Neutrophil (primary cell): ENCODE data around the gene KCNQ2.

Experiments used
- H3K27ac ChIP-seq: fragments of 200-600 bp; sonication (generic); 2 replicates; pipeline ENCODE4 v1.5.1; 2016; ENCODE audit warnings: mild to moderate bottlenecking, moderate library complexity
- H3K27me3 ChIP-seq: fragments of 200-600 bp; sonication (generic); 2 replicates; pipeline ENCODE4 v1.6.0; 2016; ENCODE audit warnings: mild to moderate bottlenecking
- H3K36me3 ChIP-seq: fragments of 200-600 bp; sonication (generic); 2 replicates; pipeline ENCODE4 v1.5.1; 2017
- H3K4me1 ChIP-seq, 2 experiments: fragments of 200-600 bp in 1 of 2; sonication (generic) in 1 of 2; 1 replicate in 1 of 2; 2 replicates in 1 of 2; pipeline versions ENCODE4 v1.5.1 to v1.6.1; 2013 to 2016; ENCODE audit warnings: low read depth in 1 of 2, low read length in 1 of 2, mild to moderate bottlenecking in 1 of 2, moderate library complexity in 1 of 2; ENCODE audit not compliant: control insufficient read depth in 1 of 2, insufficient read depth in 1 of 2
- H3K4me3 ChIP-seq, 2 experiments: fragments of 200-600 bp in 1 of 2; sonication (generic) in 1 of 2; 1 replicate in 1 of 2; 2 replicates in 1 of 2; pipeline ENCODE4 v1.5.1; 2013 to 2016; ENCODE audit warnings: low read depth in 1 of 2, low read length in 1 of 2, mild to moderate bottlenecking in 1 of 2, moderate library complexity in 1 of 2
- H3K9me3 ChIP-seq: fragments of 200-600 bp; sonication (generic); 2 replicates; pipeline ENCODE4 v1.5.1; 2016
- CTCF ChIP-seq: fragments of 200-600 bp; sonication (generic); IDR thresholded peaks from 2 replicates; pipeline ENCODE4 v1.5.1; 2016; ENCODE audit warnings: antibody characterized with exemption

KCNQ2 gene

GRCh38 chr20:63461104-63461763 is 11.2 kb downstream of the KCNQ2 start:
- H3K27me3 ChIP-seq: peaks cover 54% of the 10 kb centered on the region
- TF ChIP-seq CTCF: no peak
- H3K36me3 ChIP-seq: no peaks in the 10 kb centered on the region
- no peak overlapping the region for H3K4me3 ChIP-seq
- no peak overlapping the region for H3K27ac ChIP-seq
- H3K9me3 ChIP-seq: no peaks in the 10 kb centered on the region
- H3K4me1 ChIP-seq: no peaks in the 10 kb centered on the region

GRCh38 chr20:63459070-63459380 is 13.4 kb downstream of the KCNQ2 start:
- peaks cover 68% of the 10 kb centered on the region for H3K27me3 ChIP-seq
- H3K9me3 ChIP-seq: no peaks in the 10 kb centered on the region
- no peaks in the 10 kb centered on the region for H3K36me3 ChIP-seq
- H3K4me3 ChIP-seq: no peak overlapping the region
- no peaks in the 10 kb centered on the region for H3K4me1 ChIP-seq
- no peak overlapping the region for H3K27ac ChIP-seq
- TF ChIP-seq CTCF: no peak

GRCh38 chr20:63458170-63459069 is 14.0 kb downstream of the KCNQ2 start:
- H3K9me3 ChIP-seq: no peaks in the 10 kb centered on the region
- peaks cover 68% of the 10 kb centered on the region for H3K27me3 ChIP-seq
- no peak overlapping the region for H3K27ac ChIP-seq
- no peaks in the 10 kb centered on the region for H3K36me3 ChIP-seq
- no peak for TF ChIP-seq CTCF
- no peak overlapping the region for H3K4me3 ChIP-seq
- H3K4me1 ChIP-seq: no peaks in the 10 kb centered on the region

- no peak overlapping the region for H3K27ac ChIP-seq
- H3K27me3 ChIP-seq: peaks cover 70% of the 10 kb centered on the region
- no peaks in the 10 kb centered on the region for H3K9me3 ChIP-seq
- TF ChIP-seq CTCF: no peak
- no peak overlapping the region for H3K4me3 ChIP-seq
- H3K4me1 ChIP-seq: no peaks in the 10 kb centered on the region
- H3K36me3 ChIP-seq: no peaks in the 10 kb centered on the region
Measured at GRCh38 chr20:63457737-63458136, 14.7 kb downstream of the KCNQ2 start.

GRCh38 chr20:63456429-63457284 is 15.8 kb downstream of the KCNQ2 start:
- H3K4me1 ChIP-seq: no peaks in the 10 kb centered on the region
- no peaks in the 10 kb centered on the region for H3K36me3 ChIP-seq
- no peak overlapping the region for H3K27ac ChIP-seq
- no peaks in the 10 kb centered on the region for H3K9me3 ChIP-seq
- H3K4me3 ChIP-seq: no peak overlapping the region
- no peak for TF ChIP-seq CTCF
- H3K27me3 ChIP-seq: peaks cover 71% of the 10 kb centered on the region
